Posterior vena cava (tissue), 2 donors: ENCODE measurements around the gene STS. TPM values are rescaled to one million over a fixed set of nuclear protein-coding genes. Genes with fewer than 3 reads are reported as not detected.

Source experiments
- DNase-seq: peaks from one replicate; pipeline ENCODE4 v3.0.0-alpha.2; 2020; ENCODE audit warnings: low spot score
- intact Hi-C, 2 donors: fragments of 100-400 bp; cut with DNase I; formaldehyde crosslinking; loops; one replicate each; pipeline versions ENCODE4 v1.14.1 to v1.14.2; 2022 to 2023
- long read RNA-seq, 2 donors: library from polyadenylated mRNA; unstranded; transcript quantifications; one replicate each; pipeline ENCODE4 v2.0.0, GENCODE V29; 2020 to 2021
- total RNA-seq, 2 donors: library from RNA; stranded (reverse); fragmentation: NEBNext Ultra II Directional; extraction: Animal tissue kit (Norgen Biotek cat#: 25700); gene quantifications; one replicate each; pipeline ENCODE4 v1.2.1, GENCODE V29; 2021
- donor health status: DM: yes; HTN: yes; CAD: no.
- donor health status: DM: yes; HTN: yes; CAD: no.

STS gene, protein sequence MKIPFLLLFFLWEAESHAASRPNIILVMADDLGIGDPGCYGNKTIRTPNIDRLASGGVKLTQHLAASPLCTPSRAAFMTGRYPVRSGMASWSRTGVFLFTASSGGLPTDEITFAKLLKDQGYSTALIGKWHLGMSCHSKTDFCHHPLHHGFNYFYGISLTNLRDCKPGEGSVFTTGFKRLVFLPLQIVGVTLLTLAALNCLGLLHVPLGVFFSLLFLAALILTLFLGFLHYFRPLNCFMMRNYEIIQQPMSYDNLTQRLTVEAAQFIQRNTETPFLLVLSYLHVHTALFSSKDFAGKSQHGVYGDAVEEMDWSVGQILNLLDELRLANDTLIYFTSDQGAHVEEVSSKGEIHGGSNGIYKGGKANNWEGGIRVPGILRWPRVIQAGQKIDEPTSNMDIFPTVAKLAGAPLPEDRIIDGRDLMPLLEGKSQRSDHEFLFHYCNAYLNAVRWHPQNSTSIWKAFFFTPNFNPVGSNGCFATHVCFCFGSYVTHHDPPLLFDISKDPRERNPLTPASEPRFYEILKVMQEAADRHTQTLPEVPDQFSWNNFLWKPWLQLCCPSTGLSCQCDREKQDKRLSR
- total RNA-seq = 10 to 100 TPM; 13.7 to 16.1 TPM
- long read RNA-seq, donor 1, partial matches to known transcripts = 6 of 9 reads
- long read RNA-seq, donor 1, other reads (novel, unspliced or antisense) = 3 of 9 reads
- long read RNA-seq, donor 2, partial matches to known transcripts = 0 of 1 reads
- long read RNA-seq, donor 2, other reads (novel, unspliced or antisense) = 1 of 1 reads

- intact Hi-C loops = no loop called here
- DNase-seq = peak; percentile 85
Observed at GRCh38 chrX:7147413-7147977, at the start of gene STS. STS (plus strand) TSS chrX:7147712; CDS start chrX:7253200, 105,488 bp downstream.

DNA sequence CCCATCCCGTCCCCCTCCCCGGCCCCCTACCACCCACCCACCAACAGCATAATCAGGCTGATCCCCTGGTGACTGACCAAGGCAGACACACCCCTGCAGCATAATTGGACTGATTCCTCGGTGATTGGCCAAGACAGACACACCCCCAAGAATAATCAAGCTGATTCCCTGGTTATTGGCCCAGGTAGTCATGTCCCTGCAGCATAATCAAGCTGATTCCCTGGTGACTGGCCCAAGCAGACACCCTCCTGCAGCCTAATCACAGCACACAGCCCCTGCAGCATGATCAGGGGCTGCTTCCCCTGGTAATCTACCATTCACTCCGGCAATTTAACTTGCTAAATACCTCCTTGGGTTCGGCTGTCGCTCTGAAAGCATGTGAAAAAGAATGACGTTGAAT, 47.5 kb upstream of the STS start:
- DNase-seq = no peak
- intact Hi-C loops = no loop called here

- intact Hi-C loops = no loop called here
Observed at GRCh38 chrX:7102119-7102518, 45.4 kb upstream of the STS start.

GRCh38 chrX:7106649-7107048, 40.9 kb upstream of the STS start:
- intact Hi-C loops = no loop called here
- DNase-seq = no peak

More at GRCh38 chrX:7102119-7102518, 45.4 kb upstream of the STS start:
- no peak for DNase-seq

- DNase-seq = no peak
- intact Hi-C loops = no loop called here
Observed at GRCh38 chrX:7108030-7108429, 39.5 kb upstream of the STS start.

- intact Hi-C loops = no loop called here
- no peak for DNase-seq
Observed at GRCh38 chrX:7109049-7109531, 38.4 kb upstream of the STS start.

DNA sequence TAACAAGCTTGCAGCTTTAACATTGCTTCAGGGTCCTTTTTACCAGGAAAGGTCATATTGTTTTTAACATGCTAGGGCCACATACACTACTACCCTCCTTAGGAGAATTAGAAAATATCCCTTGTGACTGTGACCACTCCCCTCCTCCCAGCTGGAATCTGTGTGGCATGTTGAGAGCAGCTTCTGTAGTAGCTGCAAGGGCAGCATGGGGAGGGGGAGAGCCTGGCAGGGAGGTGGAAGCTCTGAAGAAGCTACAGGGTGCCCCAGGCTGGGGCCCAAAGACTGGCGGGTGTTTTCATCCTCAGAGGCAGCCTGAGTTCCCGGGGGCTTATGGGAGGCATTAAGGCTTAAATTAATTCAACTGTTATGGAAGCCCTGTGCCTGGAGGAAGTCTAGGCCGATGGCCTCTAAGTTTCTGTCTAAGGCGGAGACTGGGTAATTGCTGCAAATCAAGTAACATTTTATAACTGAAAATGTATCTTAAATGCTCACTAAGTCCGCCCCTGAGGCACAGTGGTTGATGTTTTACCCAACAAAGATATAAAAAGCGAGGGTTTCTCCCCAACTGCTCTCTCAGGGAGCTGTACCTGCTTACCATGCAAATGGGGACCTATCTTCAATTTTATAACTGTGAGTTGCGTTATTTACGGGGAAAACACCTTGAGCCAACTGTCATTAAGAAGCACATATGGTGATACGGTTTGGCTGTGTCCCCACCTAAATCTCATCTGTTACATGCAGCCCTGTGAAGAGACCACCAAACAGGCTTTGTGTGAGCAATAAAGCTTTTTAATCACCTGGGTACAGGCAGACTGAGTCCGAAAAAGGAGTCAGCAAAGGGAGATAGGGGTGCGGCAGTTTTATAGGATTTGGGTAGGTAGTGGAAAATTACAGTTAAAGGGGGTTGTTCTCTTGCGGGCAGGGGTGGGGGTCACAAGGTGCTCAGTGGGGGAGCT, 37.4 kb upstream of the STS start:
- intact Hi-C loops = no loop called here
- DNase-seq = no peak

GRCh38 chrX:7110821-7111276, 36.7 kb upstream of the STS start:
- intact Hi-C loops = no loop called here
- no peak for DNase-seq

DNA sequence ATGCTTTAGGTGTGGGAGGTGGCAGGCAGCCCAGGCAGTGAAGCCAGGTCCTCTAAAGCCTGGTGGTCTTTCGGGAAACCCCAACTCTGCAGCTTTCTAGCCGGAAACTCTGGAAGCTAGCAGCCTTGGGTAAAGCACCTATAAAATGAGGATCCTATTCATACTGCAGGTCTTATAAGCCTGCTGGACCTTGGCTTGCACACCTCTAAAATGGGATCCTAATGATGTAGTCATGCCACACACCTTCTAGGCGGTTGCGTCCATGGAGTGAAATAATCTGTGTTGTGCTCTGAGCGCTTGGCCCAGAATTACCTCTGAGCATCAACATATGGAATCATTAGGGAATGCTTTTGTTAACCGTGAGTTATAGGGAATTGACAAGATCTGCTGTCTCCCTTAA, 36.0 kb upstream of the STS start:
- intact Hi-C loops = no loop called here

DNA sequence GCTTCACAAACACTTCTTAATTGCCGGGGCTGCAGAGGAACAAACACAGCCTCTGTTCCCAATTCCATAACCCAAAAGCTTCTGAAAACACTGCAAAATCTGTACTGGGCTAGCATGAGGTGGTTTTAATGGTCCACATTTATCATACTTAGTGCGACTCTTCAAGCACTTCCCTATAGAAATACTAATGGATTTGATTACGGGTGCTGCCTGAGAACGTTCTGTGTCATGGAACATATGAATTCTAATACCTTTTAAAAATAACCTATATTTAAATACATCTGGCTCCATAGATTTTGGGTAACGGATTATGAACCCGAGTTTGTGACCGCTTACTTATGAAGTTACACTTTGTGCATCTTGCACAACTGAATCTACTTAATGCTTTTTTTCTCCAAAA, 35.4 kb upstream of the STS start:
- intact Hi-C loops = no loop called here

More for the DNA sequence above, 36.0 kb upstream of the STS start:
- DNase-seq = no peak

GRCh38 chrX:7115557-7115956, 32.0 kb upstream of the STS start:
- intact Hi-C loops = no loop called here
- DNase-seq = no peak

More for the DNA sequence above, 35.4 kb upstream of the STS start:
- no peak for DNase-seq

DNA sequence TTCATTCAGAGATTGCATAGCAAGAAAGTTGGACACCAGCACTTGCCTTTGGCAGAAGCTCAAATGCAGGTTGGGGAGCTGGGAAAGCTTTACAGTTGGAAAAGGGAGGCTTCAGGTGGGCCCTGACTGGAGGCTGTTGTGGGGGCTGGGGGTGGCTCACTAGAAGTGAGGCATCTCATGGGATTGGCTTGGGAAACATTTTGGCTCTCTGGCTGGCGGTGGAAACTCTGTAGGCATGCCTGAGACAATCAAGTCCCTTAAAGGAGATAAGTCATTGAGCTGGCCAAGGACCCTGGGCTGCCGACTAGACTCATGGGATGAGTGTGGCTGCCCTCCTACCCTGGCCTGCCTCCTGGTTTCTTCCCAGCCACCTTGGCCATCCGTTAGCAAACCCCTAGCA, 31.4 kb upstream of the STS start:
- no peak for DNase-seq

DNA sequence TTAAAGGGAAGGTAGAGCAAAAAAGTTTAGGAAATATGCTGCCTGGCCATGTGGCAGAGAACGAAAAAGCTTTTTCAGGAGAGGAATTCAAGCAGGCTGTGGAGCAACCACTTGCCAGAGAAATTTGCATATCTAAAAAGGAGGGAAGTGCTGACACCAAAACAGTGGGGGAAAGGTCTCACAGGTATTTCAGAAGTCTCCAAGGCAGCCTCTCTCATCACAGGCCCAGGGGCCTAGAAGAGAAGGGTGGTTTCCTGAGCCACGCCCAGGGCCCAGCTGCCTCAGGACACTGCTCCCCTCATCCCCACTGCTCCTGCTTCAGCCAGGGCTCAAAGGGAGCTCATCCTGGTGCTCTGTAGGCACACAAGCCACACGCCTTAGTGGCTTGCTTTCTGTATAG, 29.9 kb upstream of the STS start:
- DNase-seq = no peak
- intact Hi-C loops = no loop called here

More for the DNA sequence above, 31.4 kb upstream of the STS start:
- intact Hi-C loops = no loop called here

GRCh38 chrX:7119950-7120877, 27.3 kb upstream of the STS start:
- DNase-seq = no peak
- intact Hi-C loops = no loop called here

DNA sequence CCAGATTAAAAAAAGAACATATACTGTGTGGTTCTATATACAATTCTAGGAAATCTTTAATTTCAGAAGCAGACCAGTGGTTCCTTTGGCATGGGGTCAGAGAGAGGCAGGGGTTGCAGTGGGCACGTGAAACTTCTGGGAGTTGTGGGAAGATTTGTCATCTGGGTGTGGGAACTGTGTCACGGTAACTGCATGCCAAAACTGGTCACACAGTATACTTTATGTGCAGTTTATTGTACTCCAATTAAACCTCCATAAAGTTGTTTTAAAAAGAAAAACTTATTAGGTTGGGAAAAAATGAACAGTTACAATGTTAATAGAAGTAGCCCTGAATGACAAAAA, 26.7 kb upstream of the STS start:
- intact Hi-C loops = no loop called here
- no peak for DNase-seq

DNA sequence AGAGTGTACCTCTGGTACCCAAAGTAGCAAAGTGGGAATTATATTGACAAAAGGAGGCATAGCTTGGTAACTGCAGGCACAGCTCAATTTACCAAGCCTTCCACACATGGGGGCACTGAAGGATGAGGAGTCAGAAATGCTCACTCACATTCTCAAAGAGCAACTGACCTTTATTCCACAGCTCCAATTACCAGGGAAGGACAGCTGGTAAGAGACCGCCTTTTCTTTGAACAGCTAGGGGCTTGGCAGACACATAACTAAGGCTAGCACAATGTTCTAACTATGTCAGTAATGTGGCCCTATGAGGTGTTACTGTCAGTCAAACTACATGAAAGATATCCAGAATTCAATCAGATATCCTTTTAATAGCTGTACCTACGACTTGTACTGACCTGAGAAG, 20.5 kb upstream of the STS start:
- intact Hi-C loops = no loop called here
- no peak for DNase-seq

DNA sequence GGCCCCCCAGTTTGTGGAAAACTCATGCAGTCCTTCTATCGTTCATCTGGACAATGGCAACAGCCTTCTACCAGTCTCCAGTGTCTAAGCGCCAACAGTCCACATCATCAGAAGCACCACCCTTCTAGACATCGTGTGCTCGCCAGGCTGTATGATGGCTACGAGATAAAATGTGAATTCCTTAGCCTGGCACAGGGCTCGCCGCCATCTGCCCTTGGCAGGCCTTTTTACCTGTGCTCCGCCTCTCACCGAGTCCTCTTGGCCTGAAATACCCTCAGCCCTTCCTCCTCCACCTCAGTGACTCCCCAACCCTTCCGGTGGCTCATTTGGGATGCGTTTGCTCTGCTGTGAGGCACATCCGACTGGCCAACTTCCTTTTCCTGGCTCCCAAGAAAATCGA, 15.9 kb upstream of the STS start:
- intact Hi-C loops = no loop called here
- DNase-seq = no peak
